SK-N-SH (cell line): Measurements from ENCODE around the gene CCKAR. TPM values are rescaled to one million over a fixed set of nuclear protein-coding genes. Genes with fewer than 3 reads are reported as not detected.

ENCODE experiments used
- CTCF ChIA-PET: fragments of 300-600, 350-600 bp; formaldehyde crosslinking; extraction: SDS; loops from one replicate; lab custom pipeline; 2021; lab: Yijun Ruan, JAX
- POLR2A ChIA-PET: fragments of 350-600 bp; sonication (Branson Sonifier 250); formaldehyde crosslinking; extraction: SDS; loops from one replicate; lab custom pipeline; 2020; ENCODE audit warnings: antibody characterized with exemption, inconsistent platforms; lab: Yijun Ruan, JAX
- DNase-seq: peaks from one replicate; pipeline ENCODE4 v3.0.0; 2012
- H2AFZ ChIP-seq: fragments of 200-600 bp; sonication (generic); 2 replicates; pipeline ENCODE4 v1.8.1; 2016; ENCODE audit warnings: antibody characterized with exemption, mild to moderate bottlenecking, low read depth
- H3F3A ChIP-seq: fragments of 200-600 bp; sonication (generic); replicated peaks from 2 replicates; pipeline ENCODE3; 2016; ENCODE audit warnings: antibody characterized with exemption, mild to moderate bottlenecking; ENCODE audit not compliant: insufficient read depth
- H3K27ac ChIP-seq, 2 experiments: fragments of 200-500 bp in 1 of 2; fragments of 200-600 bp in 1 of 2; sonication (Bioruptor generic) in 1 of 2; sonication (generic), shearing (Covaris generic) in 1 of 2; 2 replicates each; pipeline versions ENCODE4 v1.5.1 to v1.6.1; 2014 to 2016; ENCODE audit warnings: low read depth in 2 of 2, inconsistent platforms in 1 of 2, low read length in 1 of 2, mild to moderate bottlenecking in 1 of 2, mixed read lengths in 1 of 2
- H3K27me3 ChIP-seq: fragments of 200-600 bp; sonication (generic), shearing (Covaris generic); 2 replicates; pipeline ENCODE4 v1.6.1; 2016; ENCODE audit warnings: mixed run types; ENCODE audit not compliant: insufficient read depth
- H3K36me3 ChIP-seq, 2 experiments: fragments of 200-500 bp in 1 of 2; fragments of 200-600 bp in 1 of 2; sonication (Bioruptor generic) in 1 of 2; sonication (generic) in 1 of 2; replicated peaks in 1 of 2; 2 replicates each; pipeline versions ENCODE3 to v1.5.1; 2014 to 2016; ENCODE audit warnings: low read length in 1 of 2, mild to moderate bottlenecking in 1 of 2; ENCODE audit not compliant: insufficient read depth in 2 of 2, control insufficient read depth in 1 of 2
- H3K4me1 ChIP-seq, 2 experiments: fragments of 200-500 bp in 1 of 2; fragments of 200-600 bp in 1 of 2; sonication (Bioruptor generic) in 1 of 2; sonication (generic), shearing (Covaris generic) in 1 of 2; 2 replicates each; pipeline versions ENCODE4 v1.5.1 to v1.6.1; 2014 to 2016; ENCODE audit warnings: low read depth in 1 of 2, low read length in 1 of 2, mixed run types in 1 of 2; ENCODE audit not compliant: insufficient read depth in 2 of 2, control insufficient read depth in 1 of 2
- H3K4me2 ChIP-seq: fragments of 200-600 bp; sonication (generic), shearing (Covaris generic); 2 replicates; pipeline ENCODE4 v1.6.1; 2017; ENCODE audit warnings: mixed run types
- H3K4me3 ChIP-seq, 2 experiments: fragments of 200-500 bp in 1 of 2; fragments of 200-600 bp in 1 of 2; sonication (Bioruptor generic) in 1 of 2; sonication (generic), shearing (Covaris generic) in 1 of 2; 2 replicates each; pipeline versions ENCODE4 v1.5.1 to v1.8.1; 2014 to 2016; ENCODE audit warnings: low read depth in 2 of 2, inconsistent platforms in 1 of 2, low read length in 1 of 2, mild to moderate bottlenecking in 1 of 2, mixed read lengths in 1 of 2, moderate library complexity in 1 of 2
- H3K79me2 ChIP-seq: fragments of 200-600 bp; sonication (generic); 2 replicates; pipeline ENCODE4 v1.8.1; 2017; ENCODE audit warnings: mild to moderate bottlenecking; ENCODE audit not compliant: insufficient read depth
- H3K9ac ChIP-seq: fragments of 200-600 bp; sonication (generic); 2 replicates; pipeline ENCODE4 v1.6.1; 2017; ENCODE audit warnings: mixed run types
- H3K9me2 ChIP-seq: fragments of 200-600 bp; sonication (generic); 2 replicates; pipeline ENCODE4 v1.6.1; 2017; ENCODE audit warnings: mixed run types
- H3K9me3 ChIP-seq: fragments of 200-600 bp; sonication (generic); 2 replicates; pipeline ENCODE4 v1.6.1; 2017; ENCODE audit warnings: mixed run types, mild to moderate bottlenecking, moderate library complexity
- H4K20me1 ChIP-seq: fragments of 200-600 bp; sonication (generic); 2 replicates; pipeline ENCODE4 v1.6.1; 2017; ENCODE audit warnings: mild to moderate bottlenecking, mixed run types; ENCODE audit not compliant: insufficient read depth
- CHD2 ChIP-seq: fragments of 150-350 bp; IDR thresholded peaks from 2 replicates; pipeline ENCODE4 v1.6.1; 2018; ENCODE audit warnings: low read length; ENCODE audit not compliant: partially characterized antibody
- EP300 ChIP-seq, 2 experiments: IDR thresholded peaks; 2 replicates each; pipeline versions ENCODE4 v1.4.0 to v1.6.1; 2012; ENCODE audit warnings: borderline replicate concordance in 1 of 2, low read depth in 1 of 2, low read length in 1 of 2
- EZH2phosphoT487 ChIP-seq: fragments of 200-600 bp; sonication (generic); IDR thresholded peaks from 2 replicates; pipeline ENCODE4 v1.6.1; 2017; ENCODE audit warnings: low read depth, mixed run types, mild to moderate bottlenecking, antibody characterized with exemption, moderate library complexity, borderline replicate concordance
- FOSL2 ChIP-seq: IDR thresholded peaks from 2 replicates; pipeline ENCODE4 v1.4.0; 2012; ENCODE audit warnings: low read depth, mild to moderate bottlenecking, moderate library complexity, borderline replicate concordance
- FOXJ3 ChIP-seq: sonication (generic); formaldehyde crosslinking; IDR thresholded peaks from 2 replicates; pipeline ENCODE4 v1.5.1; 2020; ENCODE audit warnings: mild to moderate bottlenecking, missing genetic modification reagents
- GABPA ChIP-seq: IDR thresholded peaks from 2 replicates; pipeline ENCODE4 v1.4.0; 2012; ENCODE audit warnings: low read depth, mild to moderate bottlenecking
- JUND ChIP-seq: IDR thresholded peaks from 2 replicates; pipeline ENCODE4 v1.4.0; 2012
- MXI1 ChIP-seq: IDR thresholded peaks from 2 replicates; pipeline ENCODE4 v1.6.1; 2012; ENCODE audit warnings: mild to moderate bottlenecking, low read depth, low read length, improper control_type of control experiment
- NFIC ChIP-seq: IDR thresholded peaks from 2 replicates; pipeline ENCODE4 v1.4.0; 2012; ENCODE audit warnings: borderline replicate concordance
- POLR2AphosphoS5 ChIP-seq: IDR thresholded peaks from 2 replicates; pipeline ENCODE4 v1.6.1; 2012; ENCODE audit warnings: low read depth, low read length
- SIN3A ChIP-seq: IDR thresholded peaks from 2 replicates; pipeline ENCODE4 v1.6.1; 2012; ENCODE audit warnings: low read depth, mild to moderate bottlenecking, low read length, moderate library complexity, borderline replicate concordance
- SMC3 ChIP-seq: IDR thresholded peaks from 2 replicates; pipeline ENCODE4 v1.6.1; 2012; ENCODE audit warnings: low read depth, low read length, improper control_type of control experiment
- TCF12 ChIP-seq: IDR thresholded peaks from 2 replicates; pipeline ENCODE4 v1.4.0; 2012
- YY1 ChIP-seq: IDR thresholded peaks from 2 replicates; pipeline ENCODE4 v1.4.0; 2012; ENCODE audit warnings: low read depth, mild to moderate bottlenecking
- WGBS: methylation state at CpG from one replicate; pipeline ENCODE4 v1.1.6; 2017; ENCODE audit warnings: low lambda C conversion rate; 5-methylcytosine and 5-hydroxymethylcytosine counted together
- polyA plus RNA-seq, 3 experiments: library from polyadenylated mRNA; depleted of rRNA; stranded (reverse); fragments of >200 nt; gene quantifications; 2 replicates each; pipeline ENCODE4 v1.2.3, GENCODE V29; 2012
- TF ChIP-seq, protein P1 (sequence below): fragments of 200-600 bp; sonication (generic); IDR thresholded peaks from 2 replicates; pipeline ENCODE4 v1.6.1; 2017; ENCODE audit warnings: antibody characterized with exemption, mild to moderate bottlenecking, moderate library complexity
- TF ChIP-seq, protein P2 (sequence below): fragments of 150-350 bp; IDR thresholded peaks from 2 replicates; pipeline ENCODE4 v1.6.1; 2017; ENCODE audit warnings: antibody characterized with exemption, low read length, low read depth, borderline replicate concordance
- TF ChIP-seq, protein P3 (sequence below): IDR thresholded peaks from 2 replicates; pipeline ENCODE4 v1.4.0; 2012; ENCODE audit warnings: low read depth

Gene CCKAR
- polyA plus RNA-seq, 1 of the 3 experiments (the other 2 are of a cell fraction), result not detected

DNA sequence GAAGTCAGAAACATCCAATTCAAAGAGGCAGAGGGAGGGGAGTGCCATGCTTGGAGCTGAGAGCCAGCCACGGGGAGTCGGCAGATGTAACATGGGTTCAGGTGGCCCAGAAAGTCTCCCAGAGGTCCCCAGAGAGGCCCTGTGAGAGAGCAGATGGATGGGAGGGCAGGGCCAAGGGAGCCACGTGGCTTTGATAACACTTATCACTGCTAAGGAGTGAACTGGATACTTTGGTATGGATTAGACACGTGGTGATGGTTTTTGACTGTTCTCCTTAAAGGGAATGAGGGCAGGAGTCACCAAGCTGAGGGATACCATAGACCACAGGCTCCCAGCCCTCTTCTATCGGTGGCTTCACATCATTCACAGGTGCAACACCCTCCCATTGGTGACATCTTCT lies 13.7 kb downstream of the CCKAR start:
- TF ChIP-seq, protein P1, sequence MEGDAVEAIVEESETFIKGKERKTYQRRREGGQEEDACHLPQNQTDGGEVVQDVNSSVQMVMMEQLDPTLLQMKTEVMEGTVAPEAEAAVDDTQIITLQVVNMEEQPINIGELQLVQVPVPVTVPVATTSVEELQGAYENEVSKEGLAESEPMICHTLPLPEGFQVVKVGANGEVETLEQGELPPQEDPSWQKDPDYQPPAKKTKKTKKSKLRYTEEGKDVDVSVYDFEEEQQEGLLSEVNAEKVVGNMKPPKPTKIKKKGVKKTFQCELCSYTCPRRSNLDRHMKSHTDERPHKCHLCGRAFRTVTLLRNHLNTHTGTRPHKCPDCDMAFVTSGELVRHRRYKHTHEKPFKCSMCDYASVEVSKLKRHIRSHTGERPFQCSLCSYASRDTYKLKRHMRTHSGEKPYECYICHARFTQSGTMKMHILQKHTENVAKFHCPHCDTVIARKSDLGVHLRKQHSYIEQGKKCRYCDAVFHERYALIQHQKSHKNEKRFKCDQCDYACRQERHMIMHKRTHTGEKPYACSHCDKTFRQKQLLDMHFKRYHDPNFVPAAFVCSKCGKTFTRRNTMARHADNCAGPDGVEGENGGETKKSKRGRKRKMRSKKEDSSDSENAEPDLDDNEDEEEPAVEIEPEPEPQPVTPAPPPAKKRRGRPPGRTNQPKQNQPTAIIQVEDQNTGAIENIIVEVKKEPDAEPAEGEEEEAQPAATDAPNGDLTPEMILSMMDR, result no peak
- TF ChIP-seq TCF12 (no peak), POLR2AphosphoS5 (no peak), EP300 (IDR thresholded peaks at IDR 0.05; ENCODE audit: borderline replicate concordance in 1 of 2, low read depth in 1 of 2, low read length in 1 of 2) (no peak), SIN3A (no peak), NFIC (no peak), FOSL2 (no peak), MXI1 (no peak), FOXJ3 (CRISPR knock-in tag) (no peak), EZH2phosphoT487 (no peak), GABPA (no peak), YY1 (no peak), CHD2 (no peak)
- TF ChIP-seq, protein P2, sequence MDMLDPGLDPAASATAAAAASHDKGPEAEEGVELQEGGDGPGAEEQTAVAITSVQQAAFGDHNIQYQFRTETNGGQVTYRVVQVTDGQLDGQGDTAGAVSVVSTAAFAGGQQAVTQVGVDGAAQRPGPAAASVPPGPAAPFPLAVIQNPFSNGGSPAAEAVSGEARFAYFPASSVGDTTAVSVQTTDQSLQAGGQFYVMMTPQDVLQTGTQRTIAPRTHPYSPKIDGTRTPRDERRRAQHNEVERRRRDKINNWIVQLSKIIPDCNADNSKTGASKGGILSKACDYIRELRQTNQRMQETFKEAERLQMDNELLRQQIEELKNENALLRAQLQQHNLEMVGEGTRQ, result no peak
- TF ChIP-seq, protein P3, sequence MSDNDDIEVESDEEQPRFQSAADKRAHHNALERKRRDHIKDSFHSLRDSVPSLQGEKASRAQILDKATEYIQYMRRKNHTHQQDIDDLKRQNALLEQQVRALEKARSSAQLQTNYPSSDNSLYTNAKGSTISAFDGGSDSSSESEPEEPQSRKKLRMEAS, result no peak
- Histone ChIP-seq H3K27me3 (no peaks in the 10 kb centered on the region), H2AFZ (no peak overlapping the region), H3K36me3 (no peaks in the 10 kb centered on the region), H3K4me3 (no peak overlapping the region), H3K4me1 (no peaks in the 10 kb centered on the region), H3K79me2 (no peaks in the 10 kb centered on the region), H3K9ac (no peak overlapping the region), H3K4me2 (no peak overlapping the region), H3K27ac (no peak overlapping the region), H3K9me3 (no peaks in the 10 kb centered on the region), H4K20me1 (no peaks in the 10 kb centered on the region), H3K9me2 (no peaks in the 10 kb centered on the region), H3F3A (no peaks in the 10 kb centered on the region)
- WGBS, result 61% methylated on average over 5 of the region's 5 CpGs
- DNase-seq, result no peak
- CTCF ChIA-PET, result no interaction called here
- POLR2A ChIA-PET, result no interaction called here

DNA sequence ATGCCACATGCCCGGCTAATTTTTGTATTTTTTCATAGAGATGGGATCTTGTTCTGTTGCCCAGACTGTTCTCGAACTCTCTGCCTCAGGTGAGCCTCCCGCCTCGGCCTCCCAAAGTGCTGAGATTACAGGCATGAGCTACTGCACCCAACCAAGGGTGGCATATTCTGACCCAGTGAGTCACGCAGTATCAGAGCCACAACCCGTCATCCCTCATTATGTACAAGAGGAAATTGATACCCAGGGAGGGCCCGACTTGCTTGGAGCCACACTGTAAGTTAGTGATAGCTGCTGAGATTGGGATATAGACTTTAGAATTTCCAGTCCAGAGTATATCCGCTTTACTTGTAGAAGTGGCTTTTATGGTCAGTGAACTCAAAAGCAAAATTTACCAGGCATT lies 14.6 kb downstream of the CCKAR start:
- TF ChIP-seq SMC3, result no peak
- TF ChIP-seq JUND, result no peak
- TF ChIP-seq, protein P2, result no peak
- TF ChIP-seq, all 33 proteins: peak for 0
- 66% methylated on average over 8 of the region's 8 CpGs for whole genome bisulfite sequencing
- ChIA-PET CTCF (interaction anchor here (1.3 kb wide), 1 partner anchor 16 kb away, joined by 3 read pairs; no protein-coding TSS in a partner anchor), POLR2A (no interaction called here)
- Histone ChIP-seq H2AFZ (no peak overlapping the region), H3K9ac (no peak overlapping the region), H3K27ac (no peak overlapping the region), H3F3A (no peaks in the 10 kb centered on the region), H3K4me2 (no peak overlapping the region), H4K20me1 (no peaks in the 10 kb centered on the region), H3K9me3 (no peaks in the 10 kb centered on the region), H3K9me2 (no peaks in the 10 kb centered on the region), H3K36me3 (no peaks in the 10 kb centered on the region), H3K79me2 (no peaks in the 10 kb centered on the region), H3K4me3 (no peak overlapping the region), H3K4me1 (no peaks in the 10 kb centered on the region), H3K27me3 (no peaks in the 10 kb centered on the region)
- DNase-seq, result no peak
